Endothelial cell of umbilical vein (primary cell): ENCODE data around the gene HDAC7. TPM values are rescaled to one million over a fixed set of nuclear protein-coding genes. Genes with fewer than 3 reads are reported as not detected.

Experiments used
- BruUV-seq: library from RNA; stranded (reverse); fragments of 400-500 nt; replicated peaks from 2 replicates; lab custom pipeline; 2021; lab: Mats Ljungman, UMichigan
- CTCF ChIA-PET: fragments of 300-600, 350-600 bp; sonication (Branson Sonifier 250); formaldehyde crosslinking; loops from one replicate; lab custom pipeline; 2021; ENCODE audit warnings: antibody characterized with exemption, inconsistent platforms; lab: Charles Lee
- POLR2A ChIA-PET: fragments of 300-600, 350-600 bp; sonication (Branson Sonifier 250); formaldehyde crosslinking; loops from one replicate; lab custom pipeline; 2021; ENCODE audit warnings: antibody characterized with exemption, inconsistent platforms; lab: Charles Lee
- DNase-seq: peaks from one replicate; pipeline ENCODE4 v3.0.0-alpha.2; 2011; ENCODE audit warnings: low read depth, low spot score
- FAIRE-seq: peaks from 2 replicates; lab custom pipeline; 2011; peaks lifted over from hg19 to GRCh38; lab: Jason Lieb, UNC
- H2AFZ ChIP-seq: 2 replicates; pipeline ENCODE4 v1.6.0; 2012; ENCODE audit warnings: low read depth, low read length, control low read depth, inconsistent platforms
- H3K27ac ChIP-seq: 2 replicates; pipeline ENCODE4 v1.5.1; 2011; ENCODE audit warnings: low read depth, mild to moderate bottlenecking, control low read depth, low read length, moderate library complexity; ENCODE audit not compliant: insufficient read depth
- H3K27me3 ChIP-seq, 2 experiments: 2 replicates each; pipeline versions ENCODE4 v1.6.0 to v1.6.1; 2011; ENCODE audit warnings: low read length in 2 of 2, mixed read lengths in 1 of 2; ENCODE audit not compliant: control insufficient read depth in 2 of 2, insufficient read depth in 2 of 2
- H3K36me3 ChIP-seq, 2 experiments: 2 replicates in 1 of 2; 3 replicates in 1 of 2; pipeline ENCODE4 v1.5.1; 2011; ENCODE audit warnings: low read length in 2 of 2, mild to moderate bottlenecking in 1 of 2, moderate library complexity in 1 of 2; ENCODE audit not compliant: control insufficient read depth in 2 of 2, insufficient read depth in 2 of 2; ENCODE audit errors: extremely low read depth in 1 of 2
- H3K4me1 ChIP-seq: 3 replicates; pipeline ENCODE4 v1.5.1; 2011; ENCODE audit warnings: mild to moderate bottlenecking, low read length; ENCODE audit not compliant: control insufficient read depth, insufficient read depth; ENCODE audit errors: extremely low read depth
- H3K4me2 ChIP-seq: 2 replicates; pipeline ENCODE4 v1.6.1; 2011; ENCODE audit warnings: low read length, control low read depth, mixed read lengths; ENCODE audit not compliant: insufficient read depth
- H3K4me3 ChIP-seq, 3 experiments: fragments of 200-600 bp in 1 of 3; sonication (generic), shearing (Covaris generic) in 1 of 3; replicated peaks in 1 of 3; 2 replicates each; pipeline ENCODE4 v1.5.1; 2011 to 2016; ENCODE audit warnings: control low read depth in 3 of 3, low read length in 3 of 3, mild to moderate bottlenecking in 2 of 3, inconsistent platforms in 1 of 3, low read depth in 1 of 3, moderate library complexity in 1 of 3; ENCODE audit not compliant: insufficient read depth in 1 of 3
- H3K79me2 ChIP-seq: 2 replicates; pipeline ENCODE4 v1.6.0; 2012; ENCODE audit warnings: low read length, inconsistent platforms; ENCODE audit not compliant: control insufficient read depth, insufficient read depth
- H3K9ac ChIP-seq: replicated peaks from 2 replicates; pipeline ENCODE3; 2011; ENCODE audit warnings: low read length, control low read depth; ENCODE audit not compliant: insufficient read depth; ENCODE audit errors: extremely low read depth
- H3K9me1 ChIP-seq: replicated peaks from 3 replicates; pipeline ENCODE4 v1.6.0; 2011; ENCODE audit warnings: mild to moderate bottlenecking, low read length; ENCODE audit not compliant: control insufficient read depth, insufficient read depth; ENCODE audit errors: extremely low read depth
- H3K9me3 ChIP-seq: replicated peaks from 2 replicates; pipeline ENCODE4 v1.5.1; 2012; ENCODE audit warnings: low read length, inconsistent platforms; ENCODE audit not compliant: control insufficient read depth, insufficient read depth
- H4K20me1 ChIP-seq: replicated peaks from 2 replicates; pipeline ENCODE3; 2011; ENCODE audit warnings: mild to moderate bottlenecking, low read length; ENCODE audit not compliant: control insufficient read depth, insufficient read depth; ENCODE audit errors: extremely low read depth
- EZH2 ChIP-seq: IDR thresholded peaks from 2 replicates; pipeline ENCODE4 v1.6.1; 2012; ENCODE audit warnings: borderline replicate concordance, low read depth, mild to moderate bottlenecking, moderate library complexity, low read length, inconsistent platforms; ENCODE audit not compliant: severe bottlenecking
- FOS ChIP-seq: IDR thresholded peaks from 2 replicates; pipeline ENCODE4 v1.6.1; 2011; ENCODE audit warnings: mild to moderate bottlenecking, low read length, moderate library complexity, borderline replicate concordance; ENCODE audit not compliant: insufficient read depth
- GATA2 ChIP-seq: IDR thresholded peaks from 2 replicates; pipeline ENCODE4 v1.7.0; 2011; ENCODE audit warnings: low read depth, mild to moderate bottlenecking, moderate library complexity, mixed read lengths, low read length; ENCODE audit not compliant: insufficient read length, insufficient read depth
- JUN ChIP-seq: IDR thresholded peaks from 2 replicates; pipeline ENCODE4 v1.6.1; 2011; ENCODE audit warnings: borderline replicate concordance, low read depth; ENCODE audit not compliant: insufficient read length, insufficient read depth
- MYC ChIP-seq: IDR thresholded peaks from one replicate; pipeline ENCODE4 v1.6.1; 2011; ENCODE audit warnings: mild to moderate bottlenecking, low read depth, low read length
- POLR2A ChIP-seq: IDR thresholded peaks from 2 replicates; pipeline ENCODE4 v1.6.1; 2012; ENCODE audit warnings: low read depth, mild to moderate bottlenecking, control low read depth, low read length
- POLR2AphosphoS5 ChIP-seq: IDR thresholded peaks from 2 replicates; pipeline ENCODE4 v1.6.1; 2012; ENCODE audit warnings: low read depth, mild to moderate bottlenecking, control low read depth, low read length, moderate library complexity; ENCODE audit not compliant: insufficient read depth
- dilution Hi-C: fragments of 300-500 bp; cut with MboI; formaldehyde crosslinking; loops from one replicate; pipeline ENCODE4 v1.15.0; 2019; ENCODE audit warnings: low sequenced_read_pairs; ENCODE audit not compliant: extremely low pct_ligation_motif_present
- intact Hi-C: fragments of 100-400 bp; cut with micrococcal nuclease; formaldehyde crosslinking; loops from one replicate; pipeline ENCODE4 v1.10.0; 2022
- polyA plus RNA-seq, 4 experiments: library from polyadenylated mRNA; depleted of rRNA in 3 of 4; stranded (reverse) in 3 of 4; unstranded in 1 of 4; fragments of >200 nt; gene quantifications; 2 replicates each; pipeline versions ENCODE4 v1.2.1 to v1.2.3, GENCODE V29; 2011 to 2012; ENCODE audit warnings: missing spikeins in 1 of 4
- total RNA-seq: library from RNA; stranded (reverse); gene quantifications from 2 replicates; pipeline ENCODE4 v1.2.3, GENCODE V29; 2021
- TF ChIP-seq, protein P1 (sequence below): IDR thresholded peaks from 2 replicates; pipeline ENCODE4 v1.6.1; 2011; ENCODE audit not compliant: insufficient read depth, insufficient read length
- TF ChIP-seq, protein P2 (sequence below), 2 donors: IDR thresholded peaks; 1 replicate in 1 of 2; 2 replicates in 1 of 2; pipeline ENCODE4 v1.5.1; 2011; ENCODE audit warnings: low read length in 2 of 2, mild to moderate bottlenecking in 2 of 2, moderate library complexity in 2 of 2, control low read depth in 1 of 2, inconsistent platforms in 1 of 2, low read depth in 1 of 2; ENCODE audit not compliant: insufficient read depth in 1 of 2; ENCODE audit errors: extremely low read depth in 1 of 2

Gene HDAC7
- total and polyA plus RNA-seq, 2 donors (not counting 3 experiments of a cell fraction or from before 2014, with no cell fraction given): 119 to 249 TPM

DNA sequence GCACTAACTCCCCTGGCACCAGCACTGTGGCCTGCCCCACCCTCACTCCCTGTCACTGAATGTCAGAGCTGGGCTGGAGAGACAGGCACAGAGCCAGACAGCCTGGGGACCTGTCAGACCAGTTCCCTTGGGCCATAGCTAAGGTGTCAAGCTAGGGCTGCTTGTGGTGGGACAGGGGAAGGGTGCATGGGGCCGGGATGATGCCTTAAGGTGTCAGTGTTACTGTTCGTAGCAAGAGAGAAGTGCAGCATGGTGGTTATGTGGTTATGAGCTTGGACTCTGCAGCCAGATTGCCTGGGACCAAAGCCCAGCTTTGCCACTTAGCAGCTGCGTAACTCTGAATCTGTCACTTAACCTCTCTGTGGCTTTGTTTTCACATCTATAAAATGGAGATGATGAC lies 64.8 kb downstream of the HDAC7 start:
- Histone ChIP-seq H3K36me3 (peaks cover under 1 to 20% of the 10 kb centered on the region in 2 experiments), H3K27ac (peak overlapping the region; percentile 9), H3K79me2 (peaks cover 37% of the 10 kb centered on the region), H3K9ac (no peak overlapping the region), H4K20me1 (no peaks in the 10 kb centered on the region), H3K4me3 (no peak overlapping the region), H3K9me1 (no peaks in the 10 kb centered on the region), H3K4me2 (no peak overlapping the region), H3K27me3 (no peaks in the 10 kb centered on the region), H3K4me1 (peaks cover 62% of the 10 kb centered on the region), H3K9me3 (no peaks in the 10 kb centered on the region), H2AFZ (no peak overlapping the region)
- TF ChIP-seq POLR2AphosphoS5: no peak
- no peak for TF ChIP-seq FOS
- no peak for TF ChIP-seq MYC
- TF ChIP-seq, protein P1, sequence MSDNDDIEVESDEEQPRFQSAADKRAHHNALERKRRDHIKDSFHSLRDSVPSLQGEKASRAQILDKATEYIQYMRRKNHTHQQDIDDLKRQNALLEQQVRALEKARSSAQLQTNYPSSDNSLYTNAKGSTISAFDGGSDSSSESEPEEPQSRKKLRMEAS: no peak
- TF ChIP-seq EZH2: no peak
- TF ChIP-seq GATA2: no peak
- CTCF ChIA-PET: interaction anchor here (0.7 to 8.4 kb wide), 6 partner anchors 12 to 83 kb away, joined by 3 to 191 read pairs (median 8); no protein-coding TSS in a partner anchor
- dilution Hi-C loops (no loop called here), intact Hi-C loops (loop anchor here (5.0 kb wide), 1 partner anchor 962 kb away; the partner anchor contains the start of gene CCNT1)
- DNase-seq: no peak
- BruUV-seq: no TSS peak
- POLR2A ChIA-PET: interaction anchor here (0.6 kb wide), 1 partner anchor 1108 kb away, joined by 9 read pairs; no protein-coding TSS in a partner anchor
- FAIRE-seq: no peak

DNA sequence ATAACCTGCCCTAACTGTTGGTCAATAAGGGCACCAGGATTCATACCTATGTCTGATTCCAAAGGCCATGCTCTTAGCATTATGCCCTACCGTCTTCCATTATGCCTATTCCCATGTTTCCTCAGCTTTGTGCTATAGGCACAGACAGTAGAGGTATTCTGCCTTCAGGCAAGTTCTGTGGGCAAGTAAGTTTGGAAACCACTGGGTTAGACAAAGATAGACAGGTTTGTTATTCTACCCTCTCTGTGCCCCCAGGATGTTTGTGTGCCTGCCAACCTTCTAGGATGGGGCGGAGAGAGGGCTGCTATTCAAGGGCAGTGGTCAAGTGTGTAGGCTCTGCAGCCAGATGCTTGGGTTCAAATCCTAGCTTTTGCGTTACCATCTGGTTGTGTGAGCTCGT lies 65.6 kb downstream of the HDAC7 start:
- peaks cover 3 to 24% of the 10 kb centered on the region in 2 experiments for H3K36me3 ChIP-seq
- no peaks in the 10 kb centered on the region for H4K20me1 ChIP-seq
- H3K4me3 ChIP-seq: no peak overlapping the region
- H3K4me2 ChIP-seq: peak overlapping the region; percentile 31
- H2AFZ ChIP-seq: no peak overlapping the region
- ChIA-PET CTCF (interaction anchor here (1.0 to 8.4 kb wide), 5 partner anchors 12 to 84 kb away, joined by 3 to 191 read pairs (median 11); no protein-coding TSS in a partner anchor), POLR2A (interaction anchor here (0.6 kb wide), 1 partner anchor 1108 kb away, joined by 9 read pairs; no protein-coding TSS in a partner anchor)
- intact Hi-C loops (no loop called here), dilution Hi-C loops (no loop called here)
- H3K9ac ChIP-seq: no peak overlapping the region
- peak overlapping the region; percentile 70 for H3K27ac ChIP-seq
- no peaks in the 10 kb centered on the region for H3K27me3 ChIP-seq
- DNase-seq: no peak
- peaks cover 55% of the 10 kb centered on the region for H3K4me1 ChIP-seq
- FAIRE-seq: no peak
- TSS peak; percentile 83 for BruUV-seq
- no peaks in the 10 kb centered on the region for H3K9me3 ChIP-seq
- H3K79me2 ChIP-seq: peaks cover 37% of the 10 kb centered on the region
- TF ChIP-seq JUN: no peak
- TF ChIP-seq FOS: no peak
- no peak for TF ChIP-seq POLR2A
- TF ChIP-seq POLR2AphosphoS5: no peak
- TF ChIP-seq GATA2: no peak
- no peak for TF ChIP-seq MYC
- TF ChIP-seq, protein P2, sequence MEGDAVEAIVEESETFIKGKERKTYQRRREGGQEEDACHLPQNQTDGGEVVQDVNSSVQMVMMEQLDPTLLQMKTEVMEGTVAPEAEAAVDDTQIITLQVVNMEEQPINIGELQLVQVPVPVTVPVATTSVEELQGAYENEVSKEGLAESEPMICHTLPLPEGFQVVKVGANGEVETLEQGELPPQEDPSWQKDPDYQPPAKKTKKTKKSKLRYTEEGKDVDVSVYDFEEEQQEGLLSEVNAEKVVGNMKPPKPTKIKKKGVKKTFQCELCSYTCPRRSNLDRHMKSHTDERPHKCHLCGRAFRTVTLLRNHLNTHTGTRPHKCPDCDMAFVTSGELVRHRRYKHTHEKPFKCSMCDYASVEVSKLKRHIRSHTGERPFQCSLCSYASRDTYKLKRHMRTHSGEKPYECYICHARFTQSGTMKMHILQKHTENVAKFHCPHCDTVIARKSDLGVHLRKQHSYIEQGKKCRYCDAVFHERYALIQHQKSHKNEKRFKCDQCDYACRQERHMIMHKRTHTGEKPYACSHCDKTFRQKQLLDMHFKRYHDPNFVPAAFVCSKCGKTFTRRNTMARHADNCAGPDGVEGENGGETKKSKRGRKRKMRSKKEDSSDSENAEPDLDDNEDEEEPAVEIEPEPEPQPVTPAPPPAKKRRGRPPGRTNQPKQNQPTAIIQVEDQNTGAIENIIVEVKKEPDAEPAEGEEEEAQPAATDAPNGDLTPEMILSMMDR (IDR thresholded peaks at IDR 0.05; ENCODE audit: extremely low read depth in 1 of 2, insufficient read depth in 1 of 2, low read depth in 1 of 2, low read length in 2 of 2): no peak
- no peak for TF ChIP-seq EZH2
- TF ChIP-seq, protein P1: no peak
- H3K9me1 ChIP-seq: no peaks in the 10 kb centered on the region
